HepG2 (cell line): ENCODE data around the gene VNN1.
"Not testable (repeated sequence)": the region's sequence is repeated elsewhere in the genome, so short reads cannot be mapped to it uniquely, and the experiment has no call there.

Source experiments
- ESRRA ChIP-seq: sonication (generic); formaldehyde crosslinking; IDR thresholded peaks from 2 replicates; pipeline ENCODE4 v1.5.1; 2020; ENCODE audit warnings: mild to moderate bottlenecking, low read depth, missing genetic modification reagents
- SP5 ChIP-seq: IDR thresholded peaks from 2 replicates; pipeline ENCODE4 v1.6.1; 2016; ENCODE audit warnings: low read depth, borderline replicate concordance
- ZFP37 ChIP-seq: sonication (generic); formaldehyde crosslinking; IDR thresholded peaks from 2 replicates; pipeline ENCODE4 v1.4.0; 2020; ENCODE audit warnings: missing genetic modification reagents, borderline replicate concordance

DNA sequence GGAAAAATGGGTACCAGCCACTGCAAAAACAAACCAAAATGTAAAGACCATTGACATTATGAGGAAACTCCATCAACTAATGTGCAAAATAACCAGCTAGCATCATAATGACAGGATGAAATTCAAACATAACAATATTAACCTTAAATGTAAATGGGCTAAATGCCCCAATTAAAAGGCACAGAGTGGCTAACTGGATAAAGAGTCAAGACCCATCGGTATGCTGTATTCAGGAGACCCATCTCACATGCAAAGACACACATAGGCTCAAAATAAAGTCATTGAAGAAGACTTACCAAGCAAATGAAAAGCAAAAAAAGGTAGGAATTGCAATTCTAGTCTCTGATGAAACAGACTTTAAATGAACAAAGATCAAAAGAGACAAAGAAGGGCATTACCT, 76.7 kb downstream of the VNN1 start:
- not testable (repeated sequence) for TF ChIP-seq ESRRA, ZFP37, SP5 (CRISPR knock-in tag)
